Astrocyte of the spinal cord (primary cell): Measurements from ENCODE around the gene SMIM7.

Experiments used
- DNase-seq: peaks from one replicate; pipeline ENCODE4 v3.0.0; 2011; ENCODE audit warnings: low read depth, low spot score
- H3K4me3 ChIP-seq: 2 replicates; pipeline ENCODE4 v1.5.1; 2011; ENCODE audit warnings: low read depth, mild to moderate bottlenecking, low read length, moderate library complexity
- in situ Hi-C: cut with HindIII; loops from 2 replicates; pipeline ENCODE4 v1.10.0; 2017; ENCODE audit warnings: low sequenced_read_pairs
- TF ChIP-seq, protein P1 (sequence below): IDR thresholded peaks from 2 replicates; pipeline ENCODE4 v1.5.1; 2012; ENCODE audit warnings: low read depth, mild to moderate bottlenecking, low read length, inconsistent platforms

SMIM7 gene

DNA sequence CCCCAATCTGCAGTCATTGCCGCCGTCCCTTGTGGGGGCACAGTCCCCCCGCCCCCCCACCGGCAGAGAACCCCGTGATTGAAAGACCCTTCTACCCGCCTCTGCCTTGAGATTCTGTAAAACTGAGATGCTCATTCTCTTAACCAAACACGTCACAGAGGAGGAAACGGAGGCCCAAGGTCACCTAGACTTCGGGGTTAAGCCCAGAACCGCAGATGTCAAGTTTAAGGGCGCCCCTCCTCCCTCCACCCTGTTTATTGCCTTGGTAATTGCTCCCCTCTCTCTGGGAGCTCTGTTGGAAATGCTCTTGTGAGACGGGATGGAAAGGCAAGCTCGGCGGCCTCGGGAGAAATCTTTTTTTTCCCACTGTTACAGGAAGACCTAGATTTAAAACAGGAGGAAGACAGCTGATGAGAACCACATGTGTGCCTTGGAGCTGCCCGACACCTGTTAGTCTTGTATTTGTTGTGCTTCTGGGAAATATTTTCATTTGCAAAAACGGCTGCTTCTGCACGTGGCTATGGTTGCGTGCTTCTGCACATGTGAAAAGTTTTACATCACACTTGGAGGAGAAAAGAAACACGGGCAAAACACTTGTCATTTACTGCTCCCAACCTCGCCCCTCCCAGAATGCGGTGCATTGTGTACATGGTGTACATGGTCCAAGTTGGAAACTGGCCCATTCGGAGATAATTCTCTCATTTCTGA, 30.8 kb downstream of the SMIM7 start:
- DNase-seq: peak; percentile 29
- H3K4me3 ChIP-seq: peak overlapping the region; percentile 91
- in situ Hi-C loops: no loop called here
- TF ChIP-seq, protein P1, sequence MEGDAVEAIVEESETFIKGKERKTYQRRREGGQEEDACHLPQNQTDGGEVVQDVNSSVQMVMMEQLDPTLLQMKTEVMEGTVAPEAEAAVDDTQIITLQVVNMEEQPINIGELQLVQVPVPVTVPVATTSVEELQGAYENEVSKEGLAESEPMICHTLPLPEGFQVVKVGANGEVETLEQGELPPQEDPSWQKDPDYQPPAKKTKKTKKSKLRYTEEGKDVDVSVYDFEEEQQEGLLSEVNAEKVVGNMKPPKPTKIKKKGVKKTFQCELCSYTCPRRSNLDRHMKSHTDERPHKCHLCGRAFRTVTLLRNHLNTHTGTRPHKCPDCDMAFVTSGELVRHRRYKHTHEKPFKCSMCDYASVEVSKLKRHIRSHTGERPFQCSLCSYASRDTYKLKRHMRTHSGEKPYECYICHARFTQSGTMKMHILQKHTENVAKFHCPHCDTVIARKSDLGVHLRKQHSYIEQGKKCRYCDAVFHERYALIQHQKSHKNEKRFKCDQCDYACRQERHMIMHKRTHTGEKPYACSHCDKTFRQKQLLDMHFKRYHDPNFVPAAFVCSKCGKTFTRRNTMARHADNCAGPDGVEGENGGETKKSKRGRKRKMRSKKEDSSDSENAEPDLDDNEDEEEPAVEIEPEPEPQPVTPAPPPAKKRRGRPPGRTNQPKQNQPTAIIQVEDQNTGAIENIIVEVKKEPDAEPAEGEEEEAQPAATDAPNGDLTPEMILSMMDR: no peak

DNA sequence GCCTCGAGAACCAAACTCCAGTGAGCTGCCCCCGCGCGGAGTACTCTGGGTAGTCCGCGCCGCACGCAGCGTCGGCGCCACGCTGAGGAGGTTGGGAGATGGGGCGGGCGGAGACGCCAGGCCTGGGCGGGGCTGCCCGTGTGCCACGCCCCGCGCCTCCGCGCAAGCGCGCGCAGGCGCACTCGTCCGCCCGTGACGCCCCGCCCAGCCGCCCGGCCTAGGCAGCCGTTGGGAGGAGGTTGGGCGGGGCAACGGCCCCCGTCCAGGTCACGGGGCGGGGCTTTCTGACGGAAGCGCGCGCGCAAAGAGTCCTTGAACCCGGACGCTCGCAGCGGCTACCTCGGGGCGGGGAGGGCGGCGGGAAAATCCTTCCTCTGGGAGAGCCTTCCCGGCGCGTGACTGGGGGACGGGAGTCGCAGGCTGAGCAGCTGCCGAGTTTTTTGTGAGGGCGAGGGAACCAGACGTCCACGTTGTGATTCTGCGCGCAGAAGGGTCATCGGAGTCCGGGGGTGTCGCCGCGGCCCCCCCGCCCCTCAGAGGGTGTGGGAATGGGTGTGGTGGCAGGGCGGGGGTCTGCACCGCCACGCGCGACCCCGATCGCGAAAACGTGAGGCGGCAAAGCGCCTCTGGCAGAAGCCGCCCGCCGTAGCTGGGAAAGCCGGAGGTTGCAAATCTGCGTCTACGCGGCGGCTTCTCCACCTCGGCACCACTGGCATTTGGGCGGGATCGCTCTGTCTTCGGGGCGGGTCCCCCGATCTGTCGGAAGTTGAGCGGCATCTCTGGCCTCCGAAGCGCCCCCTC, 31.6 kb downstream of the SMIM7 start, which contains the start of gene MED26:
TSS of gene MED26 (minus strand) at position 22 of the 801 bp plus-strand sequence. CDS start 261 bp downstream, outside the sequence.
- TF ChIP-seq, protein P1: no peak
- DNase-seq: peak; percentile 93
- in situ Hi-C loops: no loop called here
- peak within 1 kb of the TSS; percentile 96 for H3K4me3 ChIP-seq

DNA sequence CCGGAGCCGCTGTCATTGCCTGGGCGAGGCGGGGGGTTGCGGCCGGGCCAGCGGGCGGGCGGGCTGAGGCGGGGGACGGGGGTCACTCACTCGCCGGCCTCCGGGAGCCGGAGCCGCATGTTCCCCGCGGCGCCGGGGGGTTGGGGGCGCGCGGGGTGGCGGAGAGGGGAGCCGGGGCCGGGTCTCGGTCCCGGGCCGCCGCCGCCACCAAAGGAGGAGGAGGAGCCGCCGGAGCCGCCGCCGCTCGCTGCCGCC, 32.1 kb downstream of the SMIM7 start:
- TF ChIP-seq, protein P1: no peak
- in situ Hi-C loops: no loop called here

DNA sequence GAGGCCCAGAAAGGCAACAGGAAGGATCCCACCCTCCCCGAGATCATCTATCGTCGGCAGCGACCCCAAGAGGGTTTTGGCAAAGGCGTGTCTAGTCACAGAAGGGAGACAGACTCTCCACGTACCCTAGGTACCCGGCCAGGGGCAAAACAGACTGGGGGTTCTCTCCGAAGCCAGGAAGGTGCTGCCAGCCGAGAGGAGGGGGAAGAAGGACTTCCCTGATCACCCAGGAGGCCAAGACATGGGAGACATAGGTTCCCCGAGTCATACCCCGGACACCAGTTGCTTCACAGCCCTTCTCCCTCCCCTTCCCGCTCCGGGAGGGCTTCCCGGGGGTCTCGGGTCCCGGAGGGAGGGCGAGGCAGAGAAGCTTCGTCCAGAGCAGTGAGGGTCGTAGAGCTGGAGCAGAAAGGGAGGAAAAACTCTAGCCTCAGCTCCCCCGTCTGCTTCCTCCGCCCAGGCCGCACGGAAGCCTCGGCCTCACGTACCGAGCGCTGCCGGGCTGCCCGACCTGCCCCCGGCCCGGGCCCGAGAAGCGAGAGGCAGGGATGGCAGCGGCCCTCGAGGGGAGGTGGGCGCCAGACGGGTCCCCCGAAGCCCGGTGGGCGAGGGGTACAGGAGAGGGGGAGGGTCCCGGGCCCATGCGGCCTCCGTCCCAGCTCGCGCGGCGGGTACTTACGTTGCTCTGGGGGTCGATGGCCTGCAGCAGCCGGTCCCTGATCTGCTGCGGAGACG, 32.6 kb downstream of the SMIM7 start:
- DNase-seq: no peak
- TF ChIP-seq, protein P1: no peak
- peak overlapping the region; percentile 96 for H3K4me3 ChIP-seq
- in situ Hi-C loops: no loop called here

More for the DNA sequence above, 32.1 kb downstream of the SMIM7 start:
- no peak for DNase-seq
- H3K4me3 ChIP-seq: peak overlapping the region; percentile 96

DNA sequence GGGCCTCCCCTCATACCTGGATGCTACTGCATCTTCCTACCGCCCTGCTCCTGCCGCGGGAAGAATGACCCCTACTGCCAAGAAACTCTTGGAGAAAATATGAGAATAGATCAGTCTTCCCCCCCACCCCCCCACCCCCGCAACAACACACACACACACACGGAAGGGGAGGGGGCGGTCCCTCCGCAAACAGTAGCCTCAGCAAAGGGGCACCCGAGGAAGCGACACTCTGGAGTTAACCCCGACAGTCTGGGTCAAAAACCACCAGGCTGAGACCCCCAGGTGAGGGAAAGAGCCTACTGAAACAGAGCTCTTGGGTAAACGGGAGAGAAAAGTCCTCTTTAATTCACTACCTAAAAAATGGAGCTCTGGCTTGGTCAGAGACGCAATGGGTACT, 33.1 kb downstream of the SMIM7 start:
- in situ Hi-C loops: no loop called here
- TF ChIP-seq, protein P1: no peak

DNA sequence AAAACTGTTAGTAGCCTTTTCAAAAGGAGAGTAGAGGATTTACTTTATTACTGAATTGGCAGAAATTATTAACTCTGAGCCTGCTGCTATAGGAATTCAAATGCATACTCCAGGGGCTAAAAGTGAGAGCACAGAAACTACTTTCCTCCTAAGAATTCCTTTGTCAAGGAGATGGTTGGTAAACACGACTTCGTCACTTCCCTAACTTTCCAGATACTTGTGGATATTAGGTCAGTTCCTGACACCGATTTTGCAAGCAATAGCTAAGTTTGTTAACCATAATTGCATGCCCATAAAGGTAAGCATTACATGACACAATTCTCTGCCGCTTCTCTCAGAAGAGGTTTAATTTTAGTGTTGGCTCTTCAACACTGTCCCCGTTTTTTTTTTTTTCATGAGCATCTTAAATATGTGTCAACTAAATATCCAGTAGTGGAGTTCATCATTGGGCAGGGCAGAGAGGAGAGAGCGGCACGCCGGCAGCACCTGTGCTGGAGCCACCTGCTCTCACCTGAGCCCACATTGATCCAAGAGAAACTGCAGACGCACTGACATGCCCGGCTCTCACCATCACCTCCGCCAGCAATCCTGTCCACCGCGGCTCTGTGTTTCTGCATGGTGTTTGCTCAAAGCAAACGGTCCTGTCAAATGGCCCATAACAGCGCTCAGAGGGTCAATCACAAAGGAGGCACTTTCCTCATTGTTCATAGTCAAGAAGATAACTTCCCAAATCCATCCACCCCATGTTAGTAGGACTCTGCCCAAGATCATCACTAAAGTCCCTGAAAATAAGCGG, 34.6 kb downstream of the SMIM7 start:
- H3K4me3 ChIP-seq: no peak overlapping the region
- in situ Hi-C loops: no loop called here
- DNase-seq: no peak
- TF ChIP-seq, protein P1: no peak

More for the DNA sequence above, 33.1 kb downstream of the SMIM7 start:
- H3K4me3 ChIP-seq: peak overlapping the region; percentile 96
- no peak for DNase-seq
